Measurements from ENCODE around the gene BACE2. TPM values are rescaled to one million over a fixed set of nuclear protein-coding genes. Genes with fewer than 3 reads are reported as not detected.

BACE2 gene
- total RNA-seq, 2 donors from 2014 or later: 0.37 to 1.4 TPM

DNA sequence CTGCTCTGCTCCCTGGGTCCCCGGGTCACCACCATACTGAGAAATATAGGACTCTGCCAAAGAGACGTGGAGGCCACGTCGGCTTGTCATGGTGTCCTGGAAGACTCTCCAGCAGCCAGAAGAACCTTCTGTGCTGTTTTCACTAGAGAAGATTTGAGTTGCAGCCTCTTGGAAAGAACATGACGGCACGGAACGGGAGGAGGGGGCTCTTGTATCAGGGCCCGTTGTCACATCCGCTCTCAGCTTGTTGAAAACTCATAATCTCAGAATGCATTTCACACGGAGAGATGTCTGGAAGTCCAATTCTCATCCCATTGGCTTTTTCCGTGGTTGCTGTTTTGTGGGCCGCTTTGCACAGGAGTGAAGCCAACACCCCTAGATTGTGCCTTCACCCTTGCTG lies 109.2 kb downstream of the BACE2 start:
- no peaks in the 10 kb centered on the region for H3K9me3 ChIP-seq (ENCODE audit: control insufficient read depth, low read length, poor library complexity, severe bottlenecking)
- no peak overlapping the region for H3K27ac Mint-ChIP-seq
- no peak overlapping the region for H3K4me3 Mint-ChIP-seq
- DNase-seq (no peak), ATAC-seq (no peak)
- peaks cover 2% of the 10 kb centered on the region for H3K4me1 Mint-ChIP-seq
- peaks cover 66% of the 10 kb centered on the region for H3K27me3 Mint-ChIP-seq
- peaks cover 2% of the 10 kb centered on the region for H3K36me3 Mint-ChIP-seq (ENCODE audit: low read depth)

DNA sequence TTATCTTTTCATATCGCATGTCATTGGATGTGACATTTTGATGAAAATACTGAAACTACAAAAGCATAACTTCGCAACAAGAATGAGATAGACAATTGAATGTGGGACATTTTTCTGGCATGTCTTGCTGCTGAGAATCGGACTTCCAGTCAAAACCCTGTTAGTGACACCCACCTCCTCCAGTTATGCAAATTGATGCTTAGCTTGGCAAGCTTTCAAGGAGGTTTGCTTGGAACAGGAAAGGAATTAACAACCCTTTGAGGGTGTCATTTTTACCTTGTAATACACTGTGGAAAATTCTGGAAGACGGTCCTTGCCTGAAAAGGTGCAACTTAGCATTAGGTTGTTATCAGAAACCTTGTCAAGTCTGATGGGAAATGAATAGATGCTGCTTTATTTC lies 109.9 kb downstream of the BACE2 start:
- peaks cover 2% of the 10 kb centered on the region for H3K4me1 Mint-ChIP-seq
- no peaks in the 10 kb centered on the region for H3K9me3 ChIP-seq (ENCODE audit: control insufficient read depth, low read length, poor library complexity, severe bottlenecking)
- peaks cover 71% of the 10 kb centered on the region for H3K27me3 Mint-ChIP-seq
- ATAC-seq (no peak), DNase-seq (no peak)
- no peak overlapping the region for H3K27ac Mint-ChIP-seq
- H3K36me3 Mint-ChIP-seq (ENCODE audit: low read depth): peaks cover 2% of the 10 kb centered on the region
- H3K4me3 Mint-ChIP-seq: no peak overlapping the region

- DNase-seq (no peak), ATAC-seq (no peak)
- Mint-ChIP-seq H3K27ac (no peak overlapping the region), H3K27me3 (peaks cover 72% of the 10 kb centered on the region), H3K4me3 (no peak overlapping the region), H3K36me3 (ENCODE audit: low read depth) (peaks cover 2% of the 10 kb centered on the region), H3K4me1 (peaks cover 3% of the 10 kb centered on the region)
- H3K9me3 ChIP-seq (ENCODE audit: control insufficient read depth, low read length, poor library complexity, severe bottlenecking): no peaks in the 10 kb centered on the region
These were observed 112.4 kb downstream of the BACE2 start for GRCh38 chr21:41280115-41280919.

- Mint-ChIP-seq H3K36me3 (ENCODE audit: low read depth) (no peaks in the 10 kb centered on the region), H3K4me3 (no peak overlapping the region), H3K27ac (no peak overlapping the region)
These were observed 114.5 kb downstream of the BACE2 start for GRCh38 chr21:41282412-41282811.

DNA sequence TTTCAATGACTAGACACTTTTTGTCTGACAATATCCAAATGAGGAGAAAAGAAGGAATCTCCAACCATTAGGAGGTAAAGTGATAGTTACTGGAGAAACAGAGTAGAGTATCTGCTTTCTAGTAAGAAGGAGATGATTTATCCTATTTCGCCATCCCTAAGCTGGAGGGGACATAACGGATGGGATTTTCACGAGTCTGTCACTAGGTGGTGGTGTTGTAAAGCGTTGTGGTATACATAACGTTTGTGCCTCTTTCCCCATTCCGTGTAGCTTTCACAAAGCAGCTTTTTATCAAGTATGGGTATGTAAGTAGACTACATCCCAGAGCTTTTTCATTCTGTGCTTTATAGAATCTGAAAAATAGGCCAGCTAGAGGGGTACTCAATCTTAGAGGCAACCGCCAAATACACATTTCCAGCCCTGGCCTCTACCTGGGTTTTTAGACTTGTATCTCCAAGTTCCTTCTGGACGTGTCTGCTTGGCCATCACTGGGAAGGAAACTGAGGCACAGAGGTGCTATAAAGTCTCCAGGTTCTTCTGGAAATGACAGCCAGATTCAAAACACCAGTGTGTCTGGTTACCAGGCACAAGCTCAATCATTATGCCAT lies 115.4 kb downstream of the BACE2 start:
- peaks cover 3% of the 10 kb centered on the region for H3K4me1 Mint-ChIP-seq
- no peaks in the 10 kb centered on the region for H3K36me3 Mint-ChIP-seq (ENCODE audit: low read depth)
- peak; percentile 94 for ATAC-seq
- peak in 1 of 3 donors; percentile 27 for DNase-seq
- H3K9me3 ChIP-seq (ENCODE audit: control insufficient read depth, low read length, poor library complexity, severe bottlenecking): no peaks in the 10 kb centered on the region
- H3K27ac Mint-ChIP-seq: no peak overlapping the region
- no peak overlapping the region for H3K4me3 Mint-ChIP-seq
- peaks cover 42% of the 10 kb centered on the region for H3K27me3 Mint-ChIP-seq

More at GRCh38 chr21:41282412-41282811, 114.5 kb downstream of the BACE2 start:
- H3K9me3 ChIP-seq (ENCODE audit: control insufficient read depth, low read length, poor library complexity, severe bottlenecking): no peaks in the 10 kb centered on the region
- peaks cover 51% of the 10 kb centered on the region for H3K27me3 Mint-ChIP-seq
- H3K4me1 Mint-ChIP-seq: peaks cover 3% of the 10 kb centered on the region
- no peak for DNase-seq
- ATAC-seq: no peak

GRCh38 chr21:41289431-41289830 lies 121.5 kb downstream of the BACE2 start:
- peaks cover 10% of the 10 kb centered on the region for H3K4me1 Mint-ChIP-seq
- no peak overlapping the region for H3K4me3 Mint-ChIP-seq
- no peaks in the 10 kb centered on the region for H3K9me3 ChIP-seq (ENCODE audit: control insufficient read depth, low read length, poor library complexity, severe bottlenecking)
- peaks cover 2% of the 10 kb centered on the region for H3K36me3 Mint-ChIP-seq (ENCODE audit: low read depth)
- DNase-seq: no peak
- no peak overlapping the region for H3K27ac Mint-ChIP-seq
- ATAC-seq: no peak
- peaks cover 35% of the 10 kb centered on the region for H3K27me3 Mint-ChIP-seq

DNA sequence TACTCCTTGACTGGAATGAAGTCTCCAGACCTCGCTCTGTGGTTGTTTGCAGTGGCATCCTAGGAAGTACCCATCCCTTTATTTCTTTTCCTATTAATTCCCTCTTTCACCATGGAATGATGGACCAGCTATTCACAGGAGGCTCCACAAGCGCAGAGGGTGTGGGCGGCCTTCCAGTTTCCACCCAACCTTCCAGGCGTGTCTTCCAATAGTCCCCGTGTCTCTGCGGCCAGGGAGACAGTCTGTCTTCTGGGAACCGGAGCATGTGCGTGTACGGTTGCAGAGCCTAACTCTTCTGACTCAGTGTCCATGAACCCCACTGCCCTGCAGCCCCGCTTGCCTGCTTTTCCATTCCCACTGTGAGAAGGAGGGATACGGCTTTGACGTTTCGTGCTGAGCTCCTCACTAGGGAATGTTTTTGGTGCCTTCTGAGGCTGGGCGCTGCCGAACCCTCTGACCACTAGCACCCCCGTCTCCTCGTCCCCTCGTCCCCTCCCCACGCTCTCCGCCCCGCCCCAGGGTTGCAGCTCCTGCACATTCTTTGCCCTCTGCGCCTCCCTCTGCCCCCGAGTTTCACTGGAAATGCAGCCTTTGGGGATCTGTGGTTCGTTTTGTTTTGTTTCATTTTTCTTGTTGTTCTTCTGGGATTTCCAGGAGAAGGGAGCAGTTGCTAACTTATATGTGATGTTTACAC lies 122.3 kb downstream of the BACE2 start:
- no peak for DNase-seq
- ATAC-seq: no peak
- H3K4me3 Mint-ChIP-seq: no peak overlapping the region
- no peak overlapping the region for H3K27ac Mint-ChIP-seq
- H3K36me3 Mint-ChIP-seq (ENCODE audit: low read depth): peaks cover 4% of the 10 kb centered on the region
- peaks cover 40% of the 10 kb centered on the region for H3K27me3 Mint-ChIP-seq
- peaks cover 10% of the 10 kb centered on the region for H3K4me1 Mint-ChIP-seq
- no peaks in the 10 kb centered on the region for H3K9me3 ChIP-seq (ENCODE audit: control insufficient read depth, low read length, poor library complexity, severe bottlenecking)

- H3K4me1 Mint-ChIP-seq: peaks cover 10% of the 10 kb centered on the region
- DNase-seq (no peak), ATAC-seq (no peak)
- H3K9me3 ChIP-seq (ENCODE audit: control insufficient read depth, low read length, poor library complexity, severe bottlenecking): no peaks in the 10 kb centered on the region
- H3K36me3 Mint-ChIP-seq (ENCODE audit: low read depth): peaks cover 7% of the 10 kb centered on the region
- H3K27me3 Mint-ChIP-seq: peaks cover 66% of the 10 kb centered on the region
- no peak overlapping the region for H3K4me3 Mint-ChIP-seq
- H3K27ac Mint-ChIP-seq: no peak overlapping the region
These were observed 126.7 kb downstream of the BACE2 start for GRCh38 chr21:41294548-41295231.

DNA sequence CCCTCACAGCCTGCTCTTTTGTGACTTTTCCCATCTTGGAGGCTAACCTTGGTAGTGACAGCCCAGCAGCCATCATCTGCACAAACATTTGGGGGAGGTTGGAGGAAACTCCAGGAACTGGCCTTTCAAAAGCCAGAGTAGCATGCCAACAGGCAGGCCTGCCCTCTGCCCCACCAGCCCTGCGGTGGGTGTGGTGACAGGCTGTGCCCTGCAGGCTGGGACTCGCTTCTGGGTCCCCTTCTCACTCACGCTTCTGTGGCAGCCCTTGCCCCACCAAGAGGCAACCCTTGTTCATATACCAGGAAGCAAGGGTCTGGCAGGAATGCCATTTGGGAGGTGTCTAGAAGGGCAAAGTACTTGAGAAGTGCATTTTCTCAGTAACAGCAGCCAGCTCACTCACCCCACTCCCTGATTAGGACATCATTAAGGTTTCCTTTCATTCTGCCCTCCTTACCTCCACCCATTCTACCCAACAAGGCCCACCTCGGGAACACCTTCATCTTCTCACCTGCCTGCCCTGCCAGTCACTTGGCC lies 127.8 kb downstream of the BACE2 start:
- H3K27me3 Mint-ChIP-seq: peaks cover 56% of the 10 kb centered on the region
- H3K27ac Mint-ChIP-seq: no peak overlapping the region
- no peak for DNase-seq
- H3K4me1 Mint-ChIP-seq: peaks cover 10% of the 10 kb centered on the region
- no peak overlapping the region for H3K4me3 Mint-ChIP-seq
- H3K36me3 Mint-ChIP-seq (ENCODE audit: low read depth): peaks cover 7% of the 10 kb centered on the region
- no peak for ATAC-seq
- H3K9me3 ChIP-seq (ENCODE audit: control insufficient read depth, low read length, poor library complexity, severe bottlenecking): no peaks in the 10 kb centered on the region

- no peak for DNase-seq
- Mint-ChIP-seq H3K4me3 (no peak overlapping the region), H3K27me3 (peaks cover 12% of the 10 kb centered on the region), H3K36me3 (ENCODE audit: low read depth) (no peaks in the 10 kb centered on the region), H3K4me1 (peaks cover 3% of the 10 kb centered on the region), H3K27ac (no peak overlapping the region)
- ATAC-seq: no peak
- H3K9me3 ChIP-seq (ENCODE audit: control insufficient read depth, low read length, poor library complexity, severe bottlenecking): peaks cover 3% of the 10 kb centered on the region
These were observed 135.0 kb downstream of the BACE2 start for GRCh38 chr21:41302976-41303375.

- H3K4me1 Mint-ChIP-seq: peaks cover 3% of the 10 kb centered on the region
- ATAC-seq (no peak), DNase-seq (no peak)
- peaks cover 3% of the 10 kb centered on the region for H3K9me3 ChIP-seq (ENCODE audit: control insufficient read depth, low read length, poor library complexity, severe bottlenecking)
- no peaks in the 10 kb centered on the region for H3K36me3 Mint-ChIP-seq (ENCODE audit: low read depth)
- no peak overlapping the region for H3K4me3 Mint-ChIP-seq
- peaks cover 4% of the 10 kb centered on the region for H3K27me3 Mint-ChIP-seq
- no peak overlapping the region for H3K27ac Mint-ChIP-seq
These were observed 136.2 kb downstream of the BACE2 start for GRCh38 chr21:41304068-41304720.

DNA sequence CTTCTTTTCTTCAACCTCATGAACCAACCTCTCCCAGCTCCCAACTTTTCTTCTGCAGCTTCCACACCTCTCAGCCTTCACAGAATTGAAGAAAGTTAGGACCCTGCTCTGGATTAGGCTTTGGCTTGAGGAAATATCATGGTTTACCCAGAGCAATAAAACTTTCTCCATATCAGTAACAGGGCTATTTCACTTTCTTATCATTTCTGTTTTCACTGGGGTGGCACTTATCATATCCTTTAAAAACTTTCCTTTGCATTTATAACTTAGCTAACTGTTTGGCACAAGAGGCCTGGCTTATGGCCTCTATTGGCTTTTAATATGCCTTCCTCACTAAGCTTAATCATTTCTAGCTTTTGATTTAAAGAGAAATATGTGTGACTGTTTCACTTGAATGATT lies 139.3 kb downstream of the BACE2 start:
- Mint-ChIP-seq H3K27ac (no peak overlapping the region), H3K4me3 (no peak overlapping the region), H3K36me3 (ENCODE audit: low read depth) (no peaks in the 10 kb centered on the region), H3K27me3 (peaks cover 12% of the 10 kb centered on the region), H3K4me1 (peaks cover 3% of the 10 kb centered on the region)
- ATAC-seq: no peak
- peaks cover 3% of the 10 kb centered on the region for H3K9me3 ChIP-seq (ENCODE audit: control insufficient read depth, low read length, poor library complexity, severe bottlenecking)
- no peak for DNase-seq

Data from T-helper 17 cell (primary cell).